IMR-90 (cell line): ENCODE results near the gene TIMM17B. TPM values are rescaled to one million over a fixed set of nuclear protein-coding genes. Genes with fewer than 3 reads are reported as not detected.

ENCODE experiments used
- ATAC-seq: fragments of 200-7000 bp; cut with Tn5 transposase; 2 replicates; pipeline ENCODE4 v1.9.1; 2020; ENCODE audit warnings: low read depth, mild to moderate bottlenecking, moderate library complexity
- BruUV-seq: library from RNA; stranded (reverse); fragments of 400-500 nt; replicated peaks from 2 replicates; lab custom pipeline; 2021; lab: Mats Ljungman, UMichigan
- CTCF ChIA-PET: fragments of 300-600 bp; formaldehyde crosslinking; extraction: SDS; loops from one replicate; lab custom pipeline; 2021; ENCODE audit warnings: antibody characterized with exemption; lab: Yijun Ruan, JAX
- POLR2A ChIA-PET: fragments of 300-600 bp; sonication (Branson Sonifier 250); formaldehyde crosslinking; loops from one replicate; lab custom pipeline; 2022; ENCODE audit warnings: antibody characterized with exemption; ENCODE audit not compliant: unreplicated experiment; lab: Charles Lee
- DNase-seq: peaks from one replicate; pipeline ENCODE4 v3.0.0; 2013
- H2AFZ ChIP-seq: replicated peaks from 2 replicates; pipeline ENCODE3; 2013; ENCODE audit warnings: low read length, mild to moderate bottlenecking; ENCODE audit not compliant: poor library complexity
- H2AK5ac ChIP-seq: 2 replicates; pipeline ENCODE4 v1.6.1; 2013; ENCODE audit warnings: low read depth, low read length, inconsistent platforms
- H2AK9ac ChIP-seq: replicated peaks from 2 replicates; pipeline ENCODE3; 2013; ENCODE audit warnings: mild to moderate bottlenecking, low read depth, low read length, moderate library complexity; ENCODE audit not compliant: poor library complexity
- H2BK120ac ChIP-seq: 2 replicates; pipeline ENCODE4 v1.6.1; 2013; ENCODE audit warnings: low read depth, low read length, inconsistent platforms
- H2BK15ac ChIP-seq: 3 replicates; pipeline ENCODE4 v1.6.1; 2013; ENCODE audit warnings: low read depth, low read length, inconsistent platforms
- H2BK20ac ChIP-seq: 2 replicates; pipeline ENCODE4 v1.6.1; 2013; ENCODE audit warnings: low read depth, mild to moderate bottlenecking, inconsistent platforms, low read length, moderate library complexity
- H2BK5ac ChIP-seq: 2 replicates; pipeline ENCODE4 v1.6.1; 2013; ENCODE audit warnings: mild to moderate bottlenecking, low read depth, low read length, inconsistent platforms; ENCODE audit not compliant: poor library complexity, severe bottlenecking
- H3K14ac ChIP-seq: replicated peaks from 2 replicates; pipeline ENCODE4 v1.6.1; 2013; ENCODE audit warnings: low read depth, low read length, inconsistent platforms
- H3K18ac ChIP-seq: 2 replicates; pipeline ENCODE4 v1.6.1; 2013; ENCODE audit warnings: low read depth, low read length, control low read depth
- H3K23ac ChIP-seq: 2 replicates; pipeline ENCODE4 v1.6.1; 2013; ENCODE audit warnings: low read depth, low read length, inconsistent platforms
- H3K27ac ChIP-seq: 2 replicates; pipeline ENCODE4 v1.5.1; 2013; ENCODE audit warnings: mild to moderate bottlenecking, control low read depth, low read length; ENCODE audit not compliant: insufficient read depth
- H3K27me3 ChIP-seq: 2 replicates; pipeline ENCODE4 v1.6.1; 2013; ENCODE audit warnings: low read length; ENCODE audit not compliant: control insufficient read depth, insufficient read depth
- H3K36me3 ChIP-seq: 2 replicates; pipeline ENCODE4 v1.6.1; 2013; ENCODE audit warnings: low read length, mixed read lengths; ENCODE audit not compliant: control insufficient read depth, insufficient read depth
- H3K4ac ChIP-seq: 2 replicates; pipeline ENCODE4 v1.6.1; 2013; ENCODE audit warnings: low read depth, low read length, inconsistent platforms
- H3K4me1 ChIP-seq: 2 replicates; pipeline ENCODE4 v1.6.1; 2013; ENCODE audit warnings: low read length, mixed read lengths; ENCODE audit not compliant: control insufficient read depth, insufficient read depth
- H3K4me2 ChIP-seq: 2 replicates; pipeline ENCODE4 v1.6.1; 2013; ENCODE audit warnings: low read depth, mild to moderate bottlenecking, control low read depth, low read length, moderate library complexity
- H3K4me3 ChIP-seq: 2 replicates; pipeline ENCODE4 v1.5.1; 2013; ENCODE audit warnings: low read depth, mild to moderate bottlenecking, control low read depth, low read length, moderate library complexity; ENCODE audit not compliant: insufficient read depth
- H3K56ac ChIP-seq: 2 replicates; pipeline ENCODE4 v1.6.1; 2013; ENCODE audit warnings: low read length, inconsistent platforms; ENCODE audit not compliant: insufficient read depth; ENCODE audit errors: extremely low read depth
- H3K79me1 ChIP-seq, 2 experiments: 2 replicates each; pipeline ENCODE4 v1.6.1; 2013; ENCODE audit warnings: low read length in 2 of 2, inconsistent platforms in 1 of 2, low read depth in 1 of 2
- H3K9ac ChIP-seq: 2 replicates; pipeline ENCODE4 v1.6.1; 2013; ENCODE audit warnings: low read depth, low read length, control low read depth
- H3K9me1 ChIP-seq: 2 replicates; pipeline ENCODE4 v1.6.1; 2013; ENCODE audit warnings: low read length, inconsistent platforms; ENCODE audit not compliant: insufficient read depth
- H3K9me3 ChIP-seq: 2 replicates; pipeline ENCODE4 v1.6.1; 2013; ENCODE audit warnings: low read length; ENCODE audit not compliant: control insufficient read depth, insufficient read depth
- H4K20me1 ChIP-seq: 2 replicates; pipeline ENCODE4 v1.6.1; 2013; ENCODE audit warnings: low read length, inconsistent platforms; ENCODE audit not compliant: insufficient read depth
- H4K5ac ChIP-seq: 2 replicates; pipeline ENCODE4 v1.6.1; 2013; ENCODE audit warnings: mild to moderate bottlenecking, low read depth, low read length, control low read depth
- H4K8ac ChIP-seq, 2 experiments: 2 replicates each; pipeline ENCODE4 v1.6.1; 2013; ENCODE audit warnings: low read depth in 2 of 2, low read length in 2 of 2, control low read depth in 1 of 2, inconsistent platforms in 1 of 2
- H4K91ac ChIP-seq: 2 replicates; pipeline ENCODE4 v1.6.1; 2013; ENCODE audit warnings: low read depth, low read length, inconsistent platforms; ENCODE audit not compliant: insufficient read depth
- FOS ChIP-seq: fragments of 150-350 bp; IDR thresholded peaks from 2 replicates; pipeline ENCODE4 v1.6.1; 2016; ENCODE audit warnings: low read depth, low read length
- NFE2L2 ChIP-seq: fragments of 150-350 bp; IDR thresholded peaks from 2 replicates; pipeline ENCODE4 v1.6.1; 2016; ENCODE audit warnings: low read depth, mild to moderate bottlenecking, low read length
- RCOR1 ChIP-seq: IDR thresholded peaks from 2 replicates; pipeline ENCODE4 v1.6.1; 2012; ENCODE audit warnings: mild to moderate bottlenecking, low read length, improper control_type of control experiment; ENCODE audit not compliant: insufficient replicate concordance
- SMC3 ChIP-seq: fragments of 150-350 bp; IDR thresholded peaks from 2 replicates; pipeline ENCODE4 v1.6.1; 2016; ENCODE audit warnings: low read depth, mild to moderate bottlenecking, antibody characterized with exemption, low read length, moderate library complexity
- WGBS, 2 experiments: methylation state at CpG; one replicate each; pipeline versions ENCODE4 v1.1.5 to v1.1.7; 2013; ENCODE audit warnings: missing lambda C conversion rate in 2 of 2; ENCODE audit not compliant: insufficient read length in 1 of 2; ENCODE audit errors: extremely low coverage in 2 of 2; 5-methylcytosine and 5-hydroxymethylcytosine counted together
- dilution Hi-C: fragments of 300-500 bp; cut with HindIII; formaldehyde crosslinking; loops from one replicate; pipeline ENCODE4 v1.14.3; 2018; ENCODE audit warnings: low sequenced_read_pairs; ENCODE audit not compliant: unreplicated experiment
- in situ Hi-C: fragments of 300-500 bp; cut with MboI; formaldehyde crosslinking; loops from 3 replicates; pipeline ENCODE4 v1.14.3; 2019; ENCODE audit warnings: low sequenced_read_pairs, inconsistent platforms, mixed read lengths
- intact Hi-C: fragments of 100-400 bp; cut with micrococcal nuclease; formaldehyde crosslinking; loops from 2 replicates; pipeline ENCODE4 v1.10.0; 2022
- polyA plus RNA-seq, 3 experiments: library from polyadenylated mRNA; depleted of rRNA; stranded (reverse); fragments of >200 nt; gene quantifications; 2 replicates each; pipeline ENCODE4 v1.2.3, GENCODE V29; 2012; ENCODE audit warnings: low replicate concordance in 1 of 3
- total RNA-seq: library from RNA; depleted of rRNA; stranded (reverse); fragments of >200 nt; gene quantifications from 2 replicates; pipeline ENCODE4 v1.2.3, GENCODE V29; 2012
- TF ChIP-seq, protein P1 (sequence below): conservative IDR thresholded peaks from 2 replicates; pipeline ENCODE4 v1.5.1; 2012; ENCODE audit warnings: mild to moderate bottlenecking, low read depth, low read length, improper control_type of control experiment

Gene TIMM17B
- total and polyA plus RNA-seq, 2 of the 4 experiments (the other 2 are of a cell fraction): 28.7 to 73.6 TPM

GRCh38 chrX:48920718-48921104 lies 23.1 kb upstream of the TIMM17B start:
- Histone ChIP-seq H3K18ac (no peak overlapping the region), H3K23ac (no peak overlapping the region), H2BK15ac (no peak overlapping the region), H3K36me3 (peaks cover 20% of the 10 kb centered on the region), H2BK5ac (no peak overlapping the region), H3K79me1 (peaks cover 4 to 21% of the 10 kb centered on the region in 2 experiments; a peak in 2 of 4 replicates), H3K14ac (no peak overlapping the region), H2BK20ac (no peak overlapping the region), H3K27ac (no peak overlapping the region), H2AK5ac (no peak overlapping the region), H4K20me1 (peaks cover 16% of the 10 kb centered on the region; the same call in 1 of the 2 replicates), H3K4me3 (no peak overlapping the region), H3K9ac (no peak overlapping the region), H2BK120ac (no peak overlapping the region), H3K9me1 (peaks cover 5% of the 10 kb centered on the region; the same call in 1 of the 2 replicates), H3K4me2 (no peak overlapping the region), H4K5ac (no peak overlapping the region), H3K4ac (no peak overlapping the region), H3K4me1 (peaks cover 3% of the 10 kb centered on the region; the same call in 1 of the 2 replicates), H3K9me3 (no peaks in the 10 kb centered on the region; the same call in 1 of the 2 replicates), H2AK9ac (no peak overlapping the region), H4K91ac (no peak overlapping the region), H4K8ac (no peak overlapping the region), H3K27me3 (no peaks in the 10 kb centered on the region), H3K56ac (no peak overlapping the region), H2AFZ (no peak overlapping the region)
- intact Hi-C loops: no loop called here
- in situ Hi-C loops: no loop called here
- CTCF ChIA-PET: no interaction called here
- DNase-seq (no peak), ATAC-seq (no peak)
- TF ChIP-seq FOS (no peak), SMC3 (no peak), RCOR1 (no peak), NFE2L2 (no peak)
- TF ChIP-seq, protein P1, sequence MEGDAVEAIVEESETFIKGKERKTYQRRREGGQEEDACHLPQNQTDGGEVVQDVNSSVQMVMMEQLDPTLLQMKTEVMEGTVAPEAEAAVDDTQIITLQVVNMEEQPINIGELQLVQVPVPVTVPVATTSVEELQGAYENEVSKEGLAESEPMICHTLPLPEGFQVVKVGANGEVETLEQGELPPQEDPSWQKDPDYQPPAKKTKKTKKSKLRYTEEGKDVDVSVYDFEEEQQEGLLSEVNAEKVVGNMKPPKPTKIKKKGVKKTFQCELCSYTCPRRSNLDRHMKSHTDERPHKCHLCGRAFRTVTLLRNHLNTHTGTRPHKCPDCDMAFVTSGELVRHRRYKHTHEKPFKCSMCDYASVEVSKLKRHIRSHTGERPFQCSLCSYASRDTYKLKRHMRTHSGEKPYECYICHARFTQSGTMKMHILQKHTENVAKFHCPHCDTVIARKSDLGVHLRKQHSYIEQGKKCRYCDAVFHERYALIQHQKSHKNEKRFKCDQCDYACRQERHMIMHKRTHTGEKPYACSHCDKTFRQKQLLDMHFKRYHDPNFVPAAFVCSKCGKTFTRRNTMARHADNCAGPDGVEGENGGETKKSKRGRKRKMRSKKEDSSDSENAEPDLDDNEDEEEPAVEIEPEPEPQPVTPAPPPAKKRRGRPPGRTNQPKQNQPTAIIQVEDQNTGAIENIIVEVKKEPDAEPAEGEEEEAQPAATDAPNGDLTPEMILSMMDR: no peak
- POLR2A ChIA-PET: no interaction called here
- BruUV-seq: no TSS peak
- WGBS, 2 experiments: no CpG with 5 or more reads among the region's 4 CpGs
- dilution Hi-C loops: no loop called here
